Neural cell (in vitro differentiated cells): ENCODE data around the gene TSPEAR.

ENCODE experiments used
- CTCF ChIP-seq: fragments of 450-650 bp; IDR thresholded peaks from 2 replicates; pipeline ENCODE4 v1.5.1; 2014; ENCODE audit warnings: antibody characterized with exemption, mild to moderate bottlenecking, moderate library complexity; ENCODE audit not compliant: poor library complexity, severe bottlenecking
- EP300 ChIP-seq: fragments of 450-650 bp; conservative IDR thresholded peaks from 2 replicates; pipeline ENCODE4 v1.6.1; 2014; ENCODE audit warnings: antibody characterized with exemption, mild to moderate bottlenecking, moderate library complexity; ENCODE audit not compliant: poor library complexity, severe bottlenecking
- EZH2 ChIP-seq: fragments of 200-600, 300-800 bp; shearing (Covaris generic), sonication (generic); IDR thresholded peaks from 2 replicates; pipeline ENCODE4 v1.6.1; 2014; ENCODE audit warnings: antibody characterized with exemption, low read length, borderline replicate concordance, mild to moderate bottlenecking; ENCODE audit not compliant: insufficient read depth, poor library complexity, severe bottlenecking
- MXI1 ChIP-seq: fragments of 450-650 bp; conservative IDR thresholded peaks from 2 replicates; pipeline ENCODE4 v1.6.1; 2014; ENCODE audit warnings: antibody characterized with exemption, mild to moderate bottlenecking; ENCODE audit not compliant: poor library complexity, severe bottlenecking
- POLR2AphosphoS5 ChIP-seq: IDR thresholded peaks from 2 replicates; pipeline ENCODE4 v1.6.1; 2012
- RAD21 ChIP-seq: fragments of 450-650 bp; conservative IDR thresholded peaks from 2 replicates; pipeline ENCODE4 v1.6.1; 2014; ENCODE audit warnings: antibody characterized with exemption, mild to moderate bottlenecking, moderate library complexity
- REST ChIP-seq: IDR thresholded peaks from 2 replicates; pipeline ENCODE4 v1.6.1; 2012; ENCODE audit warnings: borderline replicate concordance
- SMC3 ChIP-seq: fragments of 450-650 bp; conservative IDR thresholded peaks from 2 replicates; pipeline ENCODE4 v1.6.1; 2014; ENCODE audit warnings: antibody characterized with exemption, mild to moderate bottlenecking, moderate library complexity; ENCODE audit not compliant: poor library complexity

DNA sequence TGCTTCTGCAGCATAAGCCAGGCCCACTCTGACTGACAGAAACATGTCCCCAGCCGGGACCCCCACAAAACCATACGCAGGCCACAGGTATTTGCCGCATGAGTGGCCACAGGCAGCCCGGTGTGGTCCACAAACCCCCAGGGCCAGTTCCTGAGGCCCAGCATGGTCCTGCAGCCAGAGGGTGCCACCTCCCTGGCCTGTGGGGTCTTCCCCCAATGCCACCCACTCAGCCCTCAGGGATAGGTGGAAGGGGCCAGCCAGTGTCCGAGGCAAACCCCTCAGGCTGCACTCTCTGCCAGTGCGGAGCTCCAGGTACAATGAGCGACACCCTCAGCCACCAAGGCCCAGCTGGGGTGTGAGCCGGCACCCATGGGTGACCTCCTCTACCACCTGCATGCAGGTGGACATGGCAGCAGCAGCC, 46.8 kb upstream of the TSPEAR start:
- no peak for TF ChIP-seq REST
- TF ChIP-seq SMC3, result no peak
- no peak for TF ChIP-seq CTCF
- TF ChIP-seq POLR2AphosphoS5, result no peak
- no peak for TF ChIP-seq EP300
- no peak for TF ChIP-seq RAD21
- no peak for TF ChIP-seq EZH2
- no peak for TF ChIP-seq MXI1
